Adrenal gland (tissue), 12 donors: ENCODE results near the gene KRTAP1-4. TPM values are rescaled to one million over a fixed set of nuclear protein-coding genes. Genes with fewer than 3 reads are reported as not detected.
"Not testable (repeated sequence)": the region's sequence is repeated elsewhere in the genome, so short reads cannot be mapped to it uniquely, and the experiment has no call there.

Source experiments
- DNase-seq, 7 donors: peaks; one replicate each; pipeline ENCODE4 v3.0.0-alpha.2; 2019 to 2020
- H3K27ac ChIP-seq, 5 donors: fragments of 200-600 bp; sonication (generic) in 4 of 5; 1 replicate in 3 of 5; 2 replicates in 2 of 5; pipeline versions ENCODE4 v1.5.1 to v1.8.0; 2016 to 2020; ENCODE audit warnings: mild to moderate bottlenecking in 1 of 5
- H3K27me3 ChIP-seq: fragments of 200-600 bp; 2 replicates; pipeline ENCODE4 v1.8.0; 2021
- H3K36me3 ChIP-seq, 2 donors: fragments of 200-600 bp; replicated peaks in 1 of 2; 1 replicate in 1 of 2; 2 replicates in 1 of 2; pipeline versions ENCODE4 v1.5.1 to v1.8.0; 2018 to 2022
- H3K4me1 ChIP-seq, 2 donors: fragments of 200-600 bp; replicated peaks in 1 of 2; 1 replicate in 1 of 2; 2 replicates in 1 of 2; pipeline versions ENCODE4 v1.5.1 to v1.8.0; 2018 to 2021
- H3K4me3 ChIP-seq, 4 donors: fragments of 200-600 bp; sonication (generic) in 3 of 4; one replicate each; pipeline ENCODE4 v1.5.1; 2016 to 2018
- H3K9me3 ChIP-seq, 3 donors: fragments of 200-600 bp; sonication (generic) in 1 of 3; replicated peaks in 1 of 3; 1 replicate in 2 of 3; 2 replicates in 1 of 3; pipeline versions ENCODE4 v1.5.1 to v1.8.0; 2016 to 2021
- POLR2A ChIP-seq, 2 donors: fragments of 450-650 bp; IDR thresholded peaks; one replicate each; pipeline ENCODE4 v1.6.1; 2017; ENCODE audit warnings: antibody characterized with exemption in 2 of 2, mild to moderate bottlenecking in 2 of 2, moderate library complexity in 1 of 2
- WGBS, 4 donors: extraction: QIAGEN DNeasy Blood & Tissue Kit in 2 of 4; methylation state at CpG; one replicate each; pipeline versions ENCODE4 v1.1.5 to v1.1.7; 2013 to 2017; 5-methylcytosine and 5-hydroxymethylcytosine counted together
- intact Hi-C, 2 donors: fragments of 100-400 bp; cut with DNase I; formaldehyde crosslinking; loops; one replicate each; pipeline versions ENCODE4 v1.14.1 to v1.15.0; 2022 to 2023
- polyA plus RNA-seq, 3 donors: library from polyadenylated mRNA; stranded (reverse); fragments of 200-250 nt in 2 of 3; fragments of 350-450 nt in 1 of 3; fragmentation: Illumina TruSeq in 1 of 3; extraction: RNeasy Lipid Tissue Mini Kit (QIAGEN cat#74804) in 1 of 3; gene quantifications; one replicate each; pipeline ENCODE4 v1.2.3, GENCODE V29; 2013 to 2014
- total RNA-seq, 9 donors: library from RNA; depleted of rRNA in 4 of 9; stranded (reverse); fragments of >200 nt in 4 of 9; fragments of 120-200 nt in 1 of 9; fragmentation: NEBNext Ultra II Directional in 1 of 9; extraction: Animal tissue kit (Norgen Biotek cat#: 25700) in 1 of 9; gene quantifications; one replicate each; pipeline versions ENCODE4 v1.1.0 to v1.2.4, GENCODE V29; 2013 to 2023
- TF ChIP-seq, protein P1 (sequence below), 6 experiments: fragments of 450-650 bp in 4 of 6; fragments of 200-600 bp in 2 of 6; sonication (generic) in 1 of 6; IDR thresholded peaks; 1 replicate in 5 of 6; 2 replicates in 1 of 6; pipeline versions ENCODE4 v1.5.1 to v1.8.0; 2016 to 2021; ENCODE audit warnings: antibody characterized with exemption in 6 of 6, mild to moderate bottlenecking in 2 of 6, moderate library complexity in 1 of 6
- donor health status: healthy with polysubstance abuse.
- donor health status: Bipolar disorder and iron deficiency.
- donor health status: DM: yes; HTN: yes; CAD: no.
- donor health status: DM: no; HTN: no; CAD: no.
- donor health status: DM: no; HTN: no; CAD: no.
- donor health status: DM: yes; HTN: yes; CAD: no.

Gene KRTAP1-4
- total and polyA plus RNA-seq, 12 donors, result not detected

DNA sequence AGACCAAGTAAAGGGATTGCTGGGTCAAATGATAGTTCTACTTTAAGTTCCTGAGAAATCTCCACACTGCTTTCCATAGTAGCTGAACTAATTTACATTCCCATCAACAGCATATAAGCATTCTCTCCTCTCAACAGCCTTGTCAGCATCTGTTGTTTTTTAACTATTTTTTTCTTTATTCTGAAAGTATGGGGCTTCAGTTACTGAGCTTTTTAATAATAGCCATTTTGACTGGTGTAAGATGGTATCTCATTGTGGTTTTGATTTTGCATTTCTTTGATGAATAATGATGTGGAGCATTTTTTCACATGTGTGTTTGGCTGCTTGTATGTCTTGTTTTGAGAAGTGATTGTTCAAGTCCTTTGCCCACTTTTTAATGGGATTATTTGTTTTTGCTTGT is 22.6 kb upstream of the KRTAP1-4 start:
- no peaks in the 10 kb centered on the region for H3K9me3 ChIP-seq
- no peak overlapping the region for H3K4me3 ChIP-seq
- no peak for DNase-seq
- H3K4me1 ChIP-seq, result no peaks in the 10 kb centered on the region
- no peaks in the 10 kb centered on the region for H3K27me3 ChIP-seq
- intact Hi-C loops, result no loop called here
- H3K27ac ChIP-seq, result no peak overlapping the region
- H3K36me3 ChIP-seq, result no peaks in the 10 kb centered on the region
- no peak for TF ChIP-seq POLR2A (IDR thresholded peaks at IDR 0.05)
- TF ChIP-seq, protein P1, sequence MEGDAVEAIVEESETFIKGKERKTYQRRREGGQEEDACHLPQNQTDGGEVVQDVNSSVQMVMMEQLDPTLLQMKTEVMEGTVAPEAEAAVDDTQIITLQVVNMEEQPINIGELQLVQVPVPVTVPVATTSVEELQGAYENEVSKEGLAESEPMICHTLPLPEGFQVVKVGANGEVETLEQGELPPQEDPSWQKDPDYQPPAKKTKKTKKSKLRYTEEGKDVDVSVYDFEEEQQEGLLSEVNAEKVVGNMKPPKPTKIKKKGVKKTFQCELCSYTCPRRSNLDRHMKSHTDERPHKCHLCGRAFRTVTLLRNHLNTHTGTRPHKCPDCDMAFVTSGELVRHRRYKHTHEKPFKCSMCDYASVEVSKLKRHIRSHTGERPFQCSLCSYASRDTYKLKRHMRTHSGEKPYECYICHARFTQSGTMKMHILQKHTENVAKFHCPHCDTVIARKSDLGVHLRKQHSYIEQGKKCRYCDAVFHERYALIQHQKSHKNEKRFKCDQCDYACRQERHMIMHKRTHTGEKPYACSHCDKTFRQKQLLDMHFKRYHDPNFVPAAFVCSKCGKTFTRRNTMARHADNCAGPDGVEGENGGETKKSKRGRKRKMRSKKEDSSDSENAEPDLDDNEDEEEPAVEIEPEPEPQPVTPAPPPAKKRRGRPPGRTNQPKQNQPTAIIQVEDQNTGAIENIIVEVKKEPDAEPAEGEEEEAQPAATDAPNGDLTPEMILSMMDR (IDR thresholded peaks at IDR 0.05), result no peak

DNA sequence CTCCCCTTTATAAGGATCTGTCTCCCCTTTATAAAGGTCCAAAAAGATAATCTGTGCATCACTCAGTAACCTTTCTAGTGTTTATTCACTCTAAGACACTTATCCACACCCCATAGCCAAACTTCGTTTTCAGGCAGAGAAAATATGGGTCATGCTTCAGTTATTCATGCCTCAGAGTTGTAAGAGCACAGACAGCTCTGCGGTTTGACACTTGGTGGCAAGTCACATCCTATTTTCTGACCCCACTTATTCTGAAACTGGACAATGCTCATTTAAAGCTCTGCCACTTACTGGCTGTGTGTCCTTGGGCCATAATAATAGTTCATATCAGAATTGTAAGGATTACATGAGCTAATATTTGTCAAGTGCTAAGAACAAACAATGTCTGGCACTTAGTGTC is 19.1 kb upstream of the KRTAP1-4 start:
- Histone ChIP-seq H3K36me3 (no peaks in the 10 kb centered on the region), H3K27me3 (no peaks in the 10 kb centered on the region), H3K4me1 (no peaks in the 10 kb centered on the region), H3K9me3 (no peaks in the 10 kb centered on the region), H3K27ac (no peak overlapping the region), H3K4me3 (no peak overlapping the region)
- WGBS, 4 donors, result 29 to 36% (median 33%) methylated on average over 2 of the region's 2 CpGs
- no peak for TF ChIP-seq POLR2A (IDR thresholded peaks at IDR 0.05)
- TF ChIP-seq, protein P1 (IDR thresholded peaks at IDR 0.05), result no peak
- intact Hi-C loops, result no loop called here
- DNase-seq, result no peak

DNA sequence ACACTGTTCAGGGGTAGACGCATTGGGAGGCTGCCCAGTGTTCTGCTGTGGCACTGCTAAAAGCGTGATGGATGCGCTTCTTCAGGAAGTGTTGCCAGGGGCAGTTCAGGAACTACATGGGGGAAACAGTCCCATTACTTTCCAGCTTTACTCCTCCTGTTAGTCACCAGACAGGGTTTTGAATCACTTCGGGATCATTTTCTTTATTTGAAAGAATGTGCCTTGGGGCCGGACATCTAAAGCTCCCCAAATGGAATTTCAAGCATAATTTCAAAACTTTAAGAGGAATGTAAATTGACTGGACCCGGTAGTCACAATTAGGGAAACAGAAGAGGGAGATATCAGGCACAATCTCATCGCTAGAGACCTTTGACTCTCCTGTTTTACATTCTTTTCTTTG is 18.4 kb upstream of the KRTAP1-4 start:
- DNase-seq, result no peak
- H3K4me3 ChIP-seq, result no peak overlapping the region
- intact Hi-C loops, result no loop called here
- no peaks in the 10 kb centered on the region for H3K36me3 ChIP-seq
- H3K27me3 ChIP-seq, result no peaks in the 10 kb centered on the region
- no peaks in the 10 kb centered on the region for H3K9me3 ChIP-seq
- WGBS, 4 donors, result 70 to 81% (median 77%) methylated on average over 7 of the region's 7 CpGs
- no peaks in the 10 kb centered on the region for H3K4me1 ChIP-seq
- no peak for TF ChIP-seq POLR2A (IDR thresholded peaks at IDR 0.05)
- TF ChIP-seq, protein P1 (IDR thresholded peaks at IDR 0.05), result no peak
- H3K27ac ChIP-seq, result no peak overlapping the region

DNA sequence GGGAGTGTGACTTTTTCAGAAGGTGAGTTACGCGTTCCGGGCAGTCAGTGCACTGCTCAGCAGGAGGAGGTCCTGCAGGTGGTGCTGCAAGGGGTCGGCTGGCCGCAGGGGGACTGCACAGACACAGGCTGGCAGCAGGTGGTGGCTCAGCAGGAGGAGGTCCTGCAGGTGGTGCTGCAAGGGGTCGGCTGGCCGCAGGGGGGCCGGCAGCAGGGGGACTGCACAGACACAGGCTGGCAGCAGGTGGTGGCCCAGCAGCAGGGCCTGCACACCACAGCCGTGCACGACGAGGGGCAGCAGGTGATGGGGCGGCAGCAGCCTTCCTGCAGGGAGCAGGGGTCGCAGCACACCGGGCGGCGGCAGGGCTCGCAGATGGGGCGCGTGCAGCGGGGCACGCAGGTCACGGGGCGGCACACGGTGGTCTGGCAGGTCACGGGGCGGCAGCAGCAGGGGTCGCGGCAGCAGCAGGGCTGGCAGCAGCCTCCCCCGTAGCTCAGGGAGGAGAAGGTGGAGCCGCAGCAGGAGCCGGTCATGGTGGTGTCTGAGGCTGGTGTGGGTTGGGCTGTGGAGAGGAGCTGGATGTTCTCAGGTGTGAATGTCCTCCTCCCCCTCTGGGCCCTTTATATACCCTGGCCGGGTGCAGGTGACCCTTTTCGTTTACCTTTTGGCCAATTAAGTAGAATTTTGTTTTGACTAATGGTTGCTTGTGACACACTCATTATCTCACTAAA is 16.9 kb upstream of the KRTAP1-4 start, which contains the start of gene KRTAP2-1:
TSS of gene KRTAP2-1 (minus strand) at position 582 of the 731 bp plus-strand sequence. CDS start at position 533, 49 bp downstream.
- H3K36me3 ChIP-seq, H3K27me3 ChIP-seq, H3K4me1 ChIP-seq, intact Hi-C loops, H3K9me3 ChIP-seq, H3K27ac ChIP-seq, H3K4me3 ChIP-seq, DNase-seq: not testable (repeated sequence)
- WGBS, 4 donors, result 56 to 68% (median 59%) methylated on average over 5 to 10 of the region's 33 CpGs

DNA sequence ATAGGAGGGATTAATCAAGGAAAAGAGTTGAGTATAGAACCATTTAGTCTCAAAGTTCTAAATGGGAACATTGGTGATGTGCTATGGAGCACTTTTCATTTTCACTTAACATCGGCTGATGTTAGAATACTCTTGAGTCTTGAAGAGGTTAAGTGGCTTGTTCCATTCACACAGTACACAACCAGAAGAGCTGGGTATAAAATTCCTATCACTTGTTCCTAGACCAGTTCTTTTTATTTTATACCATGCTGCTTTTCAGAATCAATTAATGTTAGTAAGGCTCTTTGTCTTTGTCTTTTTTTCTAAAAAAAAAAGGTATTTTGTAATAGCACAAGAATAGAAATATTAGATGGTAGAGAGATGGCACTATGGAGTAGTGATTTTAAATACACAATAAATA is 13.0 kb upstream of the KRTAP1-4 start:
- Histone ChIP-seq H3K36me3 (no peaks in the 10 kb centered on the region), H3K27ac (no peak overlapping the region), H3K4me1 (no peaks in the 10 kb centered on the region), H3K4me3 (no peak overlapping the region), H3K9me3 (no peaks in the 10 kb centered on the region), H3K27me3 (no peaks in the 10 kb centered on the region)
- intact Hi-C loops, result no loop called here
- WGBS, 4 donors, result 93 to 100% (median 97%) methylated on average over 1 of the region's 1 CpG
- DNase-seq, result no peak
- TF ChIP-seq, protein P1 (IDR thresholded peaks at IDR 0.05), result no peak

DNA sequence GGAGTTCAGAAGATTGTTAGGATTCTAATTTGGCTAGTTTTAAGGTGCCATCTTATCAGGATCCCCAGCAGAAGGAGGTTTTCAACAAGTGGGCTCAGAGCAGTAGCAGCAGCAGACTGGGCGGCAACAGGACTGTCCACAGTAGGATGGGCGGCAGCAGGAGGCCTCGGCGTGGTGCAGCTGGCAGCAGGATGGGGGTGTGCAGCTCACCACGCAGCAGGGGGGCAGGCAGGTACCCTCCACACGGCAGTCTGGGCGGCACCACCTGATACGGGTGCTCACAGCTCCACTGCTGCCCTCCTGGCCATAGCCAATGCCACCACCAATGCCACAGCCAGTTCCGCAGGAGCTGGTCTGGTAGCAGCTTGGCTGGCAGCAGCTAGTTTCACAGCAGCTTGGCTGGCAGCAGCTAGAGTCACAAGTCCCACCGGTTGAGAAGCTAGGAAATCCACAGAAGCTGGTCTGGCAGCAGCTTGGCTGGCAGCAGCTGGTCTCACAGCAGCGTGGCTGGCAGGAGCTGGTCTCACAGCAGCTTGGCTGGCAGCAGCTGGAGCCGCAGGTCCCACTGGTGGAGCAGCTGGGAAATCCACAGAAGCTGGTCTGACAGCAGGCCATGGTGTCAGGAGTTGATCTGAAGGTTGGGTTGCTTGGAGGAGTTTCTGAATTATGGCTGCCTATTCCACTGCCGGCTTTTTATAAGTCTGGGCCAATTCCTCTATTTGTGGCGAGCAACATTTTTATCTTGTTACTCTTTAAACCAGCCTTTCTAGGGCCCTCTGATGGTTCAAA is 11.0 kb upstream of the KRTAP1-4 start, which contains the start of gene KRTAP1-1:
TSS of gene KRTAP1-1 (minus strand) at position 668 of the 789 bp plus-strand sequence. CDS start at position 615, 53 bp downstream.
- peak in 1 of 7 donors; percentile 54 for DNase-seq
- intact Hi-C loops, H3K9me3 ChIP-seq, H3K36me3 ChIP-seq, H3K27ac ChIP-seq, H3K27me3 ChIP-seq, H3K4me1 ChIP-seq, H3K4me3 ChIP-seq: not testable (repeated sequence)
- WGBS, 4 donors, result 73 to 82% (median 80%) methylated on average over 8 to 13 of the region's 14 CpGs
